ENCODE measurements around the gene NFIA.

Gene NFIA

DNA sequence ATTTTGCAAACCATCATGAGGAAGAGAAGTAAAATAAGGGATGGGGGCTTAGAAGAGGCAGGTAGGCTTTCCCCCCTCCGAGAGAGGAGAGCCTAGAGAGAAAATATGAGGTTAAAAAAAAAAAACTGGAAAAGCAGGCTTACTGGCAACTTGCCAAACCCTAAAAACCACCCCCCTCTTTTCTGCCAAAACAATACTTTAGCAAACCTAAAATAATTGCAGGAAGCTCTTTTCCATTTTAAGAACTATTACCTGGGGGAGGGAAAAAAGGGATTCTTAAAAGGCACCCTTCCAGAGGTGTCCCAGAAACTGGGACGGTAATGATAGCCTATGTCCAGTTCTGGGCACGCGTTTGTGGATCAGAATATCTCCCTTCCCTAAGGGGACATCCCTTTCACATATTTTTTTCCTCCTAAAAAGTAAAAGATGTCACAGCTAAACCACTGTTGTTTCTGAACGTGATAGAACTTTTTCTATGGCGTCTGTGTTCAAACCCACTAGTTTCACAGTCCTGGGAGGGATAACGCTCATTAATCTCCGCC is 1.1 kb upstream of the NFIA start:
- H3K4me3 ChIP-seq (ENCODE audit: low read depth, low read length), result peak overlapping the region; percentile 95
- peaks cover 21% of the 10 kb centered on the region for H3K4me1 ChIP-seq (ENCODE audit: control insufficient read depth, insufficient read depth, low read length)
- no peaks in the 10 kb centered on the region for H3K36me3 ChIP-seq (ENCODE audit: control insufficient read depth in 2 of 2, insufficient read depth in 1 of 2, low read length in 2 of 2)
- ChIA-PET POLR2A (interaction anchor here (0.6 to 2.2 kb wide), 10 partner anchors 11 to 1400 kb away, joined by 3 to 14 read pairs (median 6); no protein-coding TSS in a partner anchor), CTCF (interaction anchor here (0.6 to 1.0 kb wide), 3 partner anchors 32 to 507 kb away, joined by 3 to 9 read pairs (median 5); no protein-coding TSS in a partner anchor)
- H3K27ac ChIP-seq (ENCODE audit: extremely low read depth, low read depth, low read length), result peak overlapping the region; percentile 93
- H3K9me3 ChIP-seq (ENCODE audit: control insufficient read depth, insufficient read depth, low read depth, low read length), result no peaks in the 10 kb centered on the region
- TF ChIP-seq ZNF610 (tag by site-specific recombination; IDR thresholded peaks at IDR 0.05; ENCODE audit: borderline replicate concordance) (no peak; the same call in 1 of the 2 replicates), ZNF510 (tag by site-specific recombination; IDR thresholded peaks at IDR 0.05; ENCODE audit: insufficient replicate concordance) (no peak), ZNF473 (tag by site-specific recombination; IDR thresholded peaks at IDR 0.05) (no peak), ZNF660 (tag by site-specific recombination; IDR thresholded peaks at IDR 0.05) (peak; percentile 64; the same call in 1 of the 2 replicates), ZNF174 (tag by site-specific recombination; IDR thresholded peaks at IDR 0.05) (no peak), EGR2 (tag by site-specific recombination; IDR thresholded peaks at IDR 0.05; ENCODE audit: low read depth) (no peak), KLF16 (tag by site-specific recombination; IDR thresholded peaks at IDR 0.05) (peak; percentile 25; the same call in 1 of the 2 replicates), ZNF2 (tag by site-specific recombination; IDR thresholded peaks at IDR 0.05) (no peak), ZNF114 (tag by site-specific recombination; IDR thresholded peaks at IDR 0.05) (no peak), ZXDB (tag by site-specific recombination; IDR thresholded peaks at IDR 0.05) (peak; percentile 22; the same call in 1 of the 2 replicates), ZNF132 (tag by site-specific recombination; IDR thresholded peaks at IDR 0.05; ENCODE audit: borderline replicate concordance) (no peak), PRDM1 (tag by site-specific recombination; IDR thresholded peaks at IDR 0.05) (no peak), ZNF37A (tag by site-specific recombination; IDR thresholded peaks at IDR 0.05) (peak; percentile 73), ZNF776 (tag by site-specific recombination; IDR thresholded peaks at IDR 0.05; ENCODE audit: borderline replicate concordance) (no peak), ZNF623 (tag by site-specific recombination; IDR thresholded peaks at IDR 0.05) (0 out of 2 replicates have a peak, but pooled peaks have one; percentile 6), ZNF223 (tag by site-specific recombination; IDR thresholded peaks at IDR 0.05) (no peak), ZIC2 (tag by site-specific recombination; IDR thresholded peaks at IDR 0.05) (no peak), ZBTB20 (tag by site-specific recombination; IDR thresholded peaks at IDR 0.05) (no peak), ZNF600 (tag by site-specific recombination; IDR thresholded peaks at IDR 0.05) (no peak), ZBTB7A (tag by site-specific recombination; IDR thresholded peaks at IDR 0.05; ENCODE audit: low read depth) (no peak), YY2 (tag by site-specific recombination; IDR thresholded peaks at IDR 0.05) (no peak), BCL11A (tag by site-specific recombination; IDR thresholded peaks at IDR 0.05; ENCODE audit: low read depth) (no peak), ZNF561 (tag by site-specific recombination; IDR thresholded peaks at IDR 0.05; ENCODE audit: borderline replicate concordance) (peak; percentile 76), ZSCAN16 (tag by site-specific recombination; IDR thresholded peaks at IDR 0.05) (no peak)
- TF ChIP-seq, protein P1, sequence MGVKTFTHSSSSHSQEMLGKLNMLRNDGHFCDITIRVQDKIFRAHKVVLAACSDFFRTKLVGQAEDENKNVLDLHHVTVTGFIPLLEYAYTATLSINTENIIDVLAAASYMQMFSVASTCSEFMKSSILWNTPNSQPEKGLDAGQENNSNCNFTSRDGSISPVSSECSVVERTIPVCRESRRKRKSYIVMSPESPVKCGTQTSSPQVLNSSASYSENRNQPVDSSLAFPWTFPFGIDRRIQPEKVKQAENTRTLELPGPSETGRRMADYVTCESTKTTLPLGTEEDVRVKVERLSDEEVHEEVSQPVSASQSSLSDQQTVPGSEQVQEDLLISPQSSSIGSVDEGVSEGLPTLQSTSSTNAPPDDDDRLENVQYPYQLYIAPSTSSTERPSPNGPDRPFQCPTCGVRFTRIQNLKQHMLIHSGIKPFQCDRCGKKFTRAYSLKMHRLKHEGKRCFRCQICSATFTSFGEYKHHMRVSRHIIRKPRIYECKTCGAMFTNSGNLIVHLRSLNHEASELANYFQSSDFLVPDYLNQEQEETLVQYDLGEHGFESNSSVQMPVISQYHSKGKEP (tag by site-specific recombination; IDR thresholded peaks at IDR 0.05), result peak; percentile 48; the same call in 1 of the 2 replicates
- TF ChIP-seq, protein P2, sequence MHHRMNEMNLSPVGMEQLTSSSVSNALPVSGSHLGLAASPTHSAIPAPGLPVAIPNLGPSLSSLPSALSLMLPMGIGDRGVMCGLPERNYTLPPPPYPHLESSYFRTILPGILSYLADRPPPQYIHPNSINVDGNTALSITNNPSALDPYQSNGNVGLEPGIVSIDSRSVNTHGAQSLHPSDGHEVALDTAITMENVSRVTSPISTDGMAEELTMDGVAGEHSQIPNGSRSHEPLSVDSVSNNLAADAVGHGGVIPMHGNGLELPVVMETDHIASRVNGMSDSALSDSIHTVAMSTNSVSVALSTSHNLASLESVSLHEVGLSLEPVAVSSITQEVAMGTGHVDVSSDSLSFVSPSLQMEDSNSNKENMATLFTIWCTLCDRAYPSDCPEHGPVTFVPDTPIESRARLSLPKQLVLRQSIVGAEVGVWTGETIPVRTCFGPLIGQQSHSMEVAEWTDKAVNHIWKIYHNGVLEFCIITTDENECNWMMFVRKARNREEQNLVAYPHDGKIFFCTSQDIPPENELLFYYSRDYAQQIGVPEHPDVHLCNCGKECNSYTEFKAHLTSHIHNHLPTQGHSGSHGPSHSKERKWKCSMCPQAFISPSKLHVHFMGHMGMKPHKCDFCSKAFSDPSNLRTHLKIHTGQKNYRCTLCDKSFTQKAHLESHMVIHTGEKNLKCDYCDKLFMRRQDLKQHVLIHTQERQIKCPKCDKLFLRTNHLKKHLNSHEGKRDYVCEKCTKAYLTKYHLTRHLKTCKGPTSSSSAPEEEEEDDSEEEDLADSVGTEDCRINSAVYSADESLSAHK (tag by site-specific recombination; IDR thresholded peaks at IDR 0.05), result no peak
- TF ChIP-seq, protein P3, sequence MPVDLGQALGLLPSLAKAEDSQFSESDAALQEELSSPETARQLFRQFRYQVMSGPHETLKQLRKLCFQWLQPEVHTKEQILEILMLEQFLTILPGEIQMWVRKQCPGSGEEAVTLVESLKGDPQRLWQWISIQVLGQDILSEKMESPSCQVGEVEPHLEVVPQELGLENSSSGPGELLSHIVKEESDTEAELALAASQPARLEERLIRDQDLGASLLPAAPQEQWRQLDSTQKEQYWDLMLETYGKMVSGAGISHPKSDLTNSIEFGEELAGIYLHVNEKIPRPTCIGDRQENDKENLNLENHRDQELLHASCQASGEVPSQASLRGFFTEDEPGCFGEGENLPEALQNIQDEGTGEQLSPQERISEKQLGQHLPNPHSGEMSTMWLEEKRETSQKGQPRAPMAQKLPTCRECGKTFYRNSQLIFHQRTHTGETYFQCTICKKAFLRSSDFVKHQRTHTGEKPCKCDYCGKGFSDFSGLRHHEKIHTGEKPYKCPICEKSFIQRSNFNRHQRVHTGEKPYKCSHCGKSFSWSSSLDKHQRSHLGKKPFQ (tag by site-specific recombination; IDR thresholded peaks at IDR 0.05), result no peak
- TF ChIP-seq, protein P4, sequence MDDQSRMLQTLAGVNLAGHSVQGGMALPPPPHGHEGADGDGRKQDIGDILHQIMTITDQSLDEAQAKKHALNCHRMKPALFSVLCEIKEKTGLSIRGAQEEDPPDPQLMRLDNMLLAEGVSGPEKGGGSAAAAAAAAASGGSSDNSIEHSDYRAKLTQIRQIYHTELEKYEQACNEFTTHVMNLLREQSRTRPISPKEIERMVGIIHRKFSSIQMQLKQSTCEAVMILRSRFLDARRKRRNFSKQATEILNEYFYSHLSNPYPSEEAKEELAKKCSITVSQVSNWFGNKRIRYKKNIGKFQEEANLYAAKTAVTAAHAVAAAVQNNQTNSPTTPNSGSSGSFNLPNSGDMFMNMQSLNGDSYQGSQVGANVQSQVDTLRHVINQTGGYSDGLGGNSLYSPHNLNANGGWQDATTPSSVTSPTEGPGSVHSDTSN (CRISPR knock-in tag; IDR thresholded peaks at IDR 0.05), result no peak
- TF ChIP-seq, protein P5, sequence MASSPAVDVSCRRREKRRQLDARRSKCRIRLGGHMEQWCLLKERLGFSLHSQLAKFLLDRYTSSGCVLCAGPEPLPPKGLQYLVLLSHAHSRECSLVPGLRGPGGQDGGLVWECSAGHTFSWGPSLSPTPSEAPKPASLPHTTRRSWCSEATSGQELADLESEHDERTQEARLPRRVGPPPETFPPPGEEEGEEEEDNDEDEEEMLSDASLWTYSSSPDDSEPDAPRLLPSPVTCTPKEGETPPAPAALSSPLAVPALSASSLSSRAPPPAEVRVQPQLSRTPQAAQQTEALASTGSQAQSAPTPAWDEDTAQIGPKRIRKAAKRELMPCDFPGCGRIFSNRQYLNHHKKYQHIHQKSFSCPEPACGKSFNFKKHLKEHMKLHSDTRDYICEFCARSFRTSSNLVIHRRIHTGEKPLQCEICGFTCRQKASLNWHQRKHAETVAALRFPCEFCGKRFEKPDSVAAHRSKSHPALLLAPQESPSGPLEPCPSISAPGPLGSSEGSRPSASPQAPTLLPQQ (tag by site-specific recombination; IDR thresholded peaks at IDR 0.05), result peak; percentile 87
- TF ChIP-seq, protein P6, sequence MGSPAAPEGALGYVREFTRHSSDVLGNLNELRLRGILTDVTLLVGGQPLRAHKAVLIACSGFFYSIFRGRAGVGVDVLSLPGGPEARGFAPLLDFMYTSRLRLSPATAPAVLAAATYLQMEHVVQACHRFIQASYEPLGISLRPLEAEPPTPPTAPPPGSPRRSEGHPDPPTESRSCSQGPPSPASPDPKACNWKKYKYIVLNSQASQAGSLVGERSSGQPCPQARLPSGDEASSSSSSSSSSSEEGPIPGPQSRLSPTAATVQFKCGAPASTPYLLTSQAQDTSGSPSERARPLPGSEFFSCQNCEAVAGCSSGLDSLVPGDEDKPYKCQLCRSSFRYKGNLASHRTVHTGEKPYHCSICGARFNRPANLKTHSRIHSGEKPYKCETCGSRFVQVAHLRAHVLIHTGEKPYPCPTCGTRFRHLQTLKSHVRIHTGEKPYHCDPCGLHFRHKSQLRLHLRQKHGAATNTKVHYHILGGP (tag by site-specific recombination; IDR thresholded peaks at IDR 0.05), result no peak

All from HEK293 (cell line).